GM18526 (cell line): ENCODE data around the gene TMEM9.

Experiments
- POLR2A ChIP-seq: IDR thresholded peaks from 3 replicates; pipeline ENCODE4 v1.6.1; 2011; ENCODE audit not compliant: insufficient read length; ENCODE audit errors: extremely low read depth

Gene TMEM9

DNA sequence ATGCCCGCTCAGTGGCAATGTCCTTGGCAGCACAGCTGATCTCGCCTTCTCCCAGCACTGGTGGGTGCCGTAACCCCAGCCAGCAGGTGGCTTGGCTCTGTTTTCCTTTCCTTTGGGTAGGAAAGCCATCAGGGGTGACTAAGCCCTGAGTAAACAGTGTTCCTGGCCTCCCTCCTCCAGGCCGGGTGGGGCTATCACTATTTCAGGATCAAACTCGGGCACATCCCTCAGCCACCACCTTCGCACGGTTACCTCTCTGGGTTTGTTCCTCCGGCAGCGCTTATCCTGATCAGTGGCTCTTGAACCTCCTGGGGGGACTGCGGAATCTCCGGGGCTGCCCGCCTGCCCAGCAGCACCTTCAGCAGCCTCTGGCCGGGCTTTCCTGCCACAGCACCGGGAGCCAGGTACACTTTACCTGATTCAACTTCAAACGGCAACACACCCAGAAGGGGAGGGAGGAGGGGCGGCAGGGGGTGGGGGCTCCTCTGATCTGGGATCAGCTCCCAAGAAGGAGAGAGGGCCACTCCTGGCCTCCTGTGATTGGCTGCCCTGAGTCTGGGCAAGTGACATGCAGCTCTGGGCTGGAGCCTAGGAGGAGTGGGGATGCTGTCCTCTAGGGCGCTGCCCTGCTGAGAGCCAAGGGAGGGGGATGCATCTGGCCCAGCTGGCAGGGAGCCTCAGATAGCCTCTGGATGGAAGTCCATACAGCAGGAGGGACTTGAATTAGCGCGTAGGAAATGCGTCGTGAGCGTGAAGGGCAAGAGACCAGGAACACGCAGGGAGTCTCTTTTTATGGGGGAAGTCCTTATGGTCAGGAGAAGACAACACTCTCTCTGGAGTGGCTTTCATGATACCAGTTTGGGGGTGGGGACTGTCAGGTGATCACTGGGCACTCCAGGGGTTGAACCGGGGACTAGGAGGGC lies 27.2 kb downstream of the TMEM9 start, which contains the start of gene ASCL5:
Gene ASCL5 (minus strand): TSS at position 353 of the 923 bp plus-strand sequence. CDS start 11,812 bp downstream, outside the sequence.
- no peak for TF ChIP-seq POLR2A

DNA sequence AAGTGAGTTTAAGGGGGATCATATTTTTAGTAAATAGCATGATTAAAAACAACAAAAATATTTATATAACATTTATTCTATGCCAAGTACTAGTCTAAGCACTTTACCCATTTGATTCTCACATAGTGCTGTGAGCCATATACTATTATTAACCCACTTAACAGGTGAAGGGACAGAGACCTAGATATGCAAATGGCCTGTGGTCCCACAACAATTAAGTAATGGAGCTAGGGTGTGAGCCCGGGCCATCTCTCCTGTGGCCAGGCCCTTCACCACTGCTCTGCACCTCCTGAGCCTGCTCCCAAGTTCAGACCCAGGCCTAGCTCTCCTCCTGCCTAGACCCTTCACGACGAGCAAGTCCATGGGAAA lies 27.8 kb downstream of the TMEM9 start:
- TF ChIP-seq POLR2A, result no peak

DNA sequence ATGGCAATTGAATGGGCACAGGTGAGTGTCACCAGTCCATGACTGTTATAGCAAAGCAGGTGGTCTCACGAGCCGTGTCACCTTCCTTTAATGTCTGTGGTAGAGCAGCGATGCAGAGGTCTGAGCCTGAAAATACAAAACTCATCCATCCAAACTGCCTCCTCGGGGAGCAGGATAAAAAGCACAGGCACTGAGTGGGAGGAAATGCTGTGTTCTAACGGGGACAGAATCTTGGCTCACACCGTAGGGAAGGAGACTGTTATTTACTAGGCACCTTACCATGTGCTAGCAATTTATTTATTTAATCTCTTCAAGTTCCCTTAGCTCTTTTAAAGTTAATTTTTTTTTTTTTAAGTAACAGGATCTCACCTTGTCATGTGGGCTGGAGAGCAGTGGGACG lies 28.5 kb downstream of the TMEM9 start:
- TF ChIP-seq POLR2A, result no peak

DNA sequence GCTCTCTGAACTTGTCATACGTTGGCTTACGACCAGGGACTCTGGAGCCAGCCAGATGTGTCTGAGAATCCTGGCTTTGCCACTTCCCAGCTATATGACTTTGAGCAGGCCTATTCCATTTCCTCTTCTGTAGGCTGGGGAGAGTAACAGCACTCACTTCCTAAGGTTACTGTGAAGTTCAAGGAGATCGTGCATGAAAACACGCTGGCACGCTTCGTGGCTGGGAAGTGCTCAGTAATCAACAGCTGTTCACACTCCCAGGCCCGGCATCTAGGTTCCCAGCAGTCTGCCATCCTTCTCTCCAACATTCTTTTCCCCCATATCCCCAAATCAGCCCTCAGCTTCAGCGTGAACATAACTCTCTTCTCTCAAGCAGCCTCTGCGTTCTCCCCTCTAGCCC lies 29.3 kb downstream of the TMEM9 start:
- TF ChIP-seq POLR2A, result no peak

DNA sequence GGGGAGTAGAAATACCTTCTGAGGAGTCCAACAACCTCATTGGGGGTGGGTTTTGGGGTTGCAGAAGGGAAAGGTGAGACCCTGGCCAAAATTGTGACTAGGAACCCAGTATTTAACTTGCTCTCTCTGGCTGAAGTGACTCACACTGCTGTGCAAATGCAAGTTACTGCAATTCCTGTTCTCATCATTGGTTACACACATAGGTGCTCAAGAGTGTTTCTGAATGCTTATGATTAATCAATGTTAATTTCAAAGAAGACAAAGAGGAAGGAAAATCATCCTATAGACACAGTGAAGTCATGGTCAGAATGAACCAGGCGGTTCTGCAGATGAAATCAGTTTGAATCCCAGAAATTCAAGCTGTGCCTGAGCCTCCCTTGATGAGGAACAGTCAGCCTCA lies 30.4 kb downstream of the TMEM9 start:
- TF ChIP-seq POLR2A, result no peak

DNA sequence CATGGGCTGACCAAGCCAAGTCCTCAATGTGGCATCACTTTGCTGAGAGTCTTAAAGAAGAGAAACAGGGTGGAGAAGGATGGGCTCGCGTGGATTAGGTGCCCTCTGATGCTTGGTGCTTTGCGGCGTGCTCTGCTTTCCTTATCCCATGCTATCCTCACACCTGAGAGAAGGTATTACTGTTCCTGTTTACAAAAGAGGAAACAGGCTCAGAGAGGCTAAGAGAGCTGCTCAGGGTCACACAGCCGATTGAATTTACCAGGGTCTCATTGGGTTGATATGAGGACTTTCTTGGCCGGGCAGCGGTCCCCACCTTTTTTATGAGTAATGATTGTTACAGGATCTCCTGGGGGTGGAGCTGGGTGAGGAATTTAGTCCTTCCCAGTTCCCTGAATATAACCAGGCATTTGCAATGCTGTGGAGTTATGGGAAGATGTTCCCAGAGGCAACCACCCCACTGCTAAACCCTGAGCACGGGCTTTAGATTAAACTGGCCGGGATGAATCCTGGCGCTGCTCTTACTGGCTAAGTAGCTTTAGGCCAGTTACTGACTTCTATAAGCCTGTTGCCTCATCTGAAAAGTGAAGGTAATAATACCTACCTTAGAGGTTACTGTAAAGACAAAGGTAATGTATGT lies 31.8 kb downstream of the TMEM9 start:
- no peak for TF ChIP-seq POLR2A

DNA sequence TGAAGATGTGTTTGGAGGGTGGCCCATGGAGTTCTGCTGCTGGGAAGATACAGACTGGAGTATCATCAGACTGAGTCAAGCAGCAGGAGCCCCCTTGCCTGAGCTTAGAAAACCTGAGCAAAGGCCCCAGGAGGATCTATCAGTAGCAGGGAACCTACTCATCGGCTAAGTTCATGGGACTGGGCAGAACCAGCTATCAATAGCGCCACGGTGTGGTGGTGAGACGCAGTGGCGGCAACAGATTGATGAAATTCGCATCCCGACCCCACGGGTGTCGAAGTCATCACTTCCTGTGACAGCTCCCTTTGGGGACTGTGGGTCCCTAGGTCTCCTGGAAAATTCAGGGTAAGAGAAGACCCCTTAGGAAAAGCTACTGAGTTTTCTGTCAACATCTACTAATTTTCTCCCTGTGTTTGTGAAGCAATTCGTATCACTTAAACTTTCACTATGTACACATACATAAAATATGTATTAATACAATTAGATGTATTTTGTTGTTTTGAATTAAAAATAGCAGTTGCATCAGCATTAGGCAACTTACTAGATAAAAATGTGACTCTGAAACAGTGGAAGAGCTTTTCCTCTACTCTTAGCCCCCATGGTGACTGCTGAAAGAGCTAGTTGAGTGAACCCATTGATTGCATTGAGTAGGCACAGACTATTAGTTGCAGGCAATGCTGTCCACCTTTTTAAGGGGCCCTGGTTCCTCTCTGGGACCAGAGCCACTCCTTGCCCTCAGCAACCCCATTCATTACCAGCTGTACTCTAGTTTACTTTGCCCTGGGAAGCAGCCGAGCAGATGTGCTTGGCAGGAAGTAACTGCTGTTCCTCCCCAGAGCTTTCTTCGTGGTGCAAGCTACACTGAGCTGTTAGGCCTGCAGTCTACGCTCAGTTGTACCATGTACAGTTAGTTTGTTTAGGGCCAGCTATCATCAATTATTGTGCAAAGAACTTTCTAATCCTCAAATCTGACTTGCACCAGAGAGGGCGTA lies 34.8 kb downstream of the TMEM9 start:
- no peak for TF ChIP-seq POLR2A

DNA sequence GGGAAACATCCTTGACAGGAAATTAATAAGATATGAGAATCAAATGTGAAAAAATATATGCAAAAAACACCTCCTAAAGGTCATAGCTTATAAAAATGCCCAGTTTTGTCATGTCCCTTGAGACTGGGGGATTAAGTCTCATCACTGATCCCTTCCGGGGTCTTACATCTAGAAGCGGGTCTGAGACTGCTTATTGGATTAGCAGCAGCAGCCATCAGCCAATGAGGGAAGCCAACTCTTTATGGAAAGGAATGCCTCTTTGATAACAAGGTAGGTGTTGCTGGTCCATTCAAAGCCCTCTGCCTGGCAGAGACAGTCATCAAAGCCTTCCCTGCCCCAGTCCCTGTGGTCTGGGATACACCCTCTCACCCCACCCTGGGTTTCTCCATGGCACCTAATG lies 38.2 kb downstream of the TMEM9 start:
- no peak for TF ChIP-seq POLR2A

DNA sequence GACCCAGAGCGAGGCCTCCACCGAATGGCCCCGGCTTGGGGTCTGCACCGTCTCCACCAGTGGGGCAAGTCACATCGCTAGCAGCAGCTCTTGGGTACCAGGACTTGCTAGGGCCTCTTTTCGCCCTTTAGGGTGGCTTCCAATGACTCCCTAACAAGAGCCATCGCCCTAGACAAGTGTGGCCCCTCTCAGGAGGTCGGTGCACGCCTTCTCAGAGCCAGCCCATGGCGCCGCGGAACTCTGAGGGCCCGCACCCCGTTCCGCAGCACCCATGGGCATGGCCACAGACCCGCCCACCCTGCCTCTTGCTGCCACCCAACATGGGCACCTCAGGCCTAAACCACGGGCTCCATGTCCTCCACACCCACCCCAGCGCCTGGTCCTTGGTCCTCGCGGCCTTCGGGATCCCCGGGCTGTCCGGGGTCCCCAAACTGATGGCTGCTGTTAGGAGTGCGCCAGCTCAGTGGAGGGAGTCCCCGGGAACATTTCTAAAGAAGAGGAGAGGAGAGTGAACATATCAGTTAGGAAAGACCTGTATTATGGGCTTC lies 38.8 kb downstream of the TMEM9 start:
- TF ChIP-seq POLR2A, result no peak

DNA sequence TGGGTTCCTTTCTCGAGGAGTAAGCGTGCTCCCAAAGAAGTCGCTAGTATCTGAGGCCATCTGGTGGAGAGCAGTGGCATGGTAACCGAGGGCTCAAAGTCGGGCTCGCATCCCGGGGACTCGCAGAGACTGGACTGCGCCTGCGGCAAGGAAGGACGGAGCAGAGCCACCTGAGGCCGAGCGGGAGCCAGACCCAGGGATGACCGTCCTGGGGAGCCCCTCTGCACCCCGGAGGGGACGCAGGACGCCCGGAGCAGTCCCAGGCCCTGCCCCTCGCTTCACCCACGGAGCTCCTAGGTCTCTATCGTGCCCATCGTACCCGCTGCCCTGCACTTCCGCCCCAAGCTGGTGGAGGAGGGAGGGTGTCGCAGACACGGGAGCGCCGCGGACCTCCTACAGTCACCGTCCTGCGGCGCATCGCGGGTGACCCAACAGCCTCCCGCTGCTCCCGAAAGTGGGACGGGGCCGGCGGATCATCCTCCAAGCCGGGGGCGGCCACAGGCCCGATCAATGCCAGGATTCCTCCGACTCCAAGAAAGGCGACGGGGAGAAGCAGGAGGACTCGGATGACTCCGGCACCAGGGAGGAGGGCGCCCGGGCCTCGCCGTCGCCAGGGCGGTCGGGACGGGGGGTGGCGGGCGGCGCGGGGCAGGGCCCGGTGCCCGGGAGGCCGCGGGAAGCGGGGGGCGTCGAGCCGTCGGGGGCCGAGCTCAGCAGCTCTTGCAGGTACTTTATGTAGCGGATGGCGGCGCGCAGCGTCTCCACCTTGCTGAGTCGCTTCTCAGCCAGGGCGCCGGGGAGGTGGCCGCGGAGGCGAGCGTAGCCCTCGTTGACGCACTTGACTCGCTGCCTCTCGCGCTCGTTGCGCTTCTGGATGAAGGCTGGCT lies 39.8 kb downstream of the TMEM9 start:
- TF ChIP-seq POLR2A, result no peak

DNA sequence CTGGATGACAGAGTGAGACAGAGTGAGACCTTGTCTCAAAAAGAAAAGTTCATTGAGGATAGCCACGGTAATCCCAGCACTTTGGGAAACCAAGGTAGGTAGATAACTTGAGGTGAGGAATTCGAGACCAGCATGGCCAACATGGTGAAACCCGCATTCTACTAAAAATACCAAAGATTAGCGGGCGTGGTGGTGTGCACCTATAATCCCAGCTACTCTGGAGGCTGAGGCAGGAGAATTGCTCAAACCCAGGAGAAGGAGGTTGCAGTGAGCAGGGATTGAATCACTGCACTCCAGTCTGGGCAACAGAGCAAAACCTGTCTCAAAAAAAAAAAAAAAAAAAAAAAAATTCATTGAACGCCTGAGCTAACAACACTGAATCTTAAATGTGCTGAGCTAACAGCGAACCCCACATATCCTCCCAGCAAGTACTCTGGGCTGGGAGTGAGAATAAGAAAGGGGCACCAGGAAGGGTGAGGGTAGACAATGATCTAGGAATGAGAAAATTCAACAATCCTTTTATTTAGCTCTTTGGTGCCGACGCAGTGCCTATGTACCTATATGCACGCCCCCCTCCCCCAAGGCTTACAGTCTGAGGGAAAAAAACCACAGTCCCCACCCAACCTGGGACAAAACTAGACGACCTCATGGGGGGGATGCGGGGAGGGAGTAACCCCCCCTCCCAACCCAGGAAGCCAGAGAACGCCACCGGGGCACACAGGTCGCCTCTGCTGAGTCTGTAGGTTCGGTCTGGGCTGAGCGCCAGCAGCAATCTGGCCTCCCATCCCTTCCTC lies 40.6 kb downstream of the TMEM9 start:
- TF ChIP-seq POLR2A, result no peak

DNA sequence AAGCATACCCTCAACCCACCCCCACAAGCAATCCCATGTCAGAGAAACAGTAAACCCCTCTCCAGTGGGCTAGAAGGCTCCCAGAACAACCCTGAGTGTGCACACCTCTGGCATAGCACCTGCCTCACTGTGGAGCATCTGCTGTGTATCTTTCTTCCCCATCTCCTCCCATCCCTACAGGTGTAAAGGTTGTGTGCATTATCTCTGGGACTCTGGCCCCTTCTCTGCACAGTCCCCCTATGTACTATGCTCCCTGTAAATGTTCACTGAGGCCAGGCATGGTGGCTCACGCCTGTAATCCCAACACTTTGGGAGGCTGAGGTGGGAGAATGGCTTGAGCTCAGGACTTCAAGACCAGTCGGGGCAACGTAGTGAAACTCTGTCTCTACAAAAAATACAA lies 41.3 kb downstream of the TMEM9 start:
- no peak for TF ChIP-seq POLR2A

DNA sequence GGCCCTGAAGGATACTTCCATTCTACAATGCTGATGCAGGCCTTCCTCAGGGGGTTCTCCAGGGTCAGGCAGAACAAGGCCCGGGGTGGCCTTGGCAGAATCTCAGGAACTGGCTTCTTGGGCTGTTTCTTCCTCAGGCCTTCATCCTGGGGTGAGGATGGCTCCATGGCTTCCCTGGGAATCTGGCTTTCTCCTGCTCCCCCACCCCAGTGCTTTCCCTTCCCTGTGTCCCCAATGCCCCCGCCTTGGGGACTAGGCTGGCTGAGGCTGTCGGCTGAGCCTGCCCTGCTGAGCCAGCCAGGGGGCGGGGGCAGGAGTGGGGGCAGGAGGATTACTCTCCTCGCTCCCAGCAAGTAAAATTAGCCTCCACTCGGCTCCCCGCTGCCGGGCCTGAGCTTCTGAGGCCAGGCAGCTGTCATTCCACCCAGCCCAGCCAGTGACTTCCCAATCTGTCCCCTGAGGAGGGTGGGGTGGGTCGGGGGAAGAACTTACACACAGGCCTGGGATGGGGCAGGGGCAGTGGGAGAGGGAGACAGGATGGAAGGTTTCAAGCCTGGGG lies 42.0 kb downstream of the TMEM9 start, which contains the start of gene CACNA1S:
Gene CACNA1S (minus strand): TSS at position 254 of the 559 bp plus-strand sequence. CDS start 87 bp downstream, at position 167.
- TF ChIP-seq POLR2A, result no peak

DNA sequence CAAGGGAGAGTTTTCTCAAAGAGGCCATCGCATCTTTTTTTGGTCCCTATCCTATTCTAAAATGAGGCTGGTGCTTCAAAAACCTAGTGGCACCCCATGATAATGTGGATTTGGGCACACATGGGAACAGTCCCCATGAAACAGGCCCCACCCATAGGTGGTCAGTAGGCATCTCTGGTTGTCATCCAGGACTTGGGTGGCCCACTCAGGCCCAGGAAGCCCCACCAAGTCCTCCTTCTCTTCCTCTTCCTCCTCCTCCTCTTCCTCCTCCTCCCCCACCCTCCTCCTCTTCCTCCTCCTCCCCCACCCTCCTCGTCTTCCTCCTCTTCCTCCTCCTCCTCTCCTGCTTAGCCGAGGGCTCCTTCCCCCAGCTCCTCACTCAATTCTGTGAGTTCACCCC lies 42.6 kb downstream of the TMEM9 start:
- TF ChIP-seq POLR2A, result no peak
